Heart left ventricle (tissue), 16 donors: ENCODE measurements around the gene ADCY5. TPM values are rescaled to one million over a fixed set of nuclear protein-coding genes. Genes with fewer than 3 reads are reported as not detected.
A peak's percentile ranks its signal among the peaks of the same experiment; 100 is the strongest.

Experiments
- ATAC-seq, 4 donors: fragments of 200-7000 bp; cut with Tn5 transposase; one replicate each; pipeline ENCODE4 v1.9.1; 2020 to 2022; ENCODE audit warnings: moderate library complexity in 4 of 4, mild to moderate bottlenecking in 3 of 4, moderate number of reproducible peaks in 1 of 4
- DNase-seq, 5 donors: peaks; one replicate each; pipeline ENCODE4 v3.0.0-alpha.2; 2020
- H3K27ac ChIP-seq, 12 donors: fragments of 200-600 bp; sonication (generic) in 4 of 12; one replicate each; pipeline versions ENCODE4 v1.5.0 to v1.8.0; 2016 to 2022; ENCODE audit warnings: mild to moderate bottlenecking in 2 of 12
- H3K27me3 ChIP-seq, 9 donors: fragments of 200-600 bp; sonication (generic) in 2 of 9; one replicate each; pipeline versions ENCODE4 v1.5.1 to v1.8.0; 2016 to 2022; ENCODE audit warnings: mild to moderate bottlenecking in 3 of 9
- H3K36me3 ChIP-seq, 9 donors: fragments of 200-600 bp; sonication (generic) in 2 of 9; one replicate each; pipeline versions ENCODE4 v1.5.0 to v1.8.0; 2018 to 2022; ENCODE audit warnings: mild to moderate bottlenecking in 2 of 9
- H3K4me1 ChIP-seq, 12 donors: fragments of 200-600 bp; sonication (generic) in 4 of 12; one replicate each; pipeline versions ENCODE4 v1.5.0 to v1.8.0; 2016 to 2022; ENCODE audit warnings: mild to moderate bottlenecking in 3 of 12
- H3K4me3 ChIP-seq, 12 donors: fragments of 200-600 bp; sonication (generic) in 4 of 12; one replicate each; pipeline versions ENCODE4 v1.5.0 to v1.8.0; 2017 to 2022; ENCODE audit warnings: mild to moderate bottlenecking in 9 of 12, moderate library complexity in 4 of 12
- H3K9me3 ChIP-seq, 12 donors: fragments of 200-600 bp; sonication (generic) in 4 of 12; one replicate each; pipeline versions ENCODE4 v1.5.0 to v1.8.0; 2016 to 2022; ENCODE audit warnings: mild to moderate bottlenecking in 1 of 12
- POLR2A ChIP-seq, 2 donors: fragments of 450-650 bp; IDR thresholded peaks; one replicate each; pipeline ENCODE4 v1.6.1; 2017; ENCODE audit warnings: antibody characterized with exemption in 2 of 2, mild to moderate bottlenecking in 2 of 2, moderate library complexity in 2 of 2
- whole genome bisulfite sequencing, 4 donors: extraction: QIAGEN DNeasy Blood & Tissue Kit in 2 of 4; methylation state at CpG; one replicate each; pipeline versions ENCODE4 v1.1.5 to v1.1.7; 2013 to 2018; 5-methylcytosine and 5-hydroxymethylcytosine counted together
- intact Hi-C, 10 donors: fragments of 100-400 bp; cut with DNase I; formaldehyde crosslinking; loops; one replicate each; pipeline versions ENCODE4 v1.11.1 to v1.14.2; 2022
- polyA plus RNA-seq, 2 donors: library from polyadenylated mRNA; stranded (reverse); fragments of 200-250 nt; gene quantifications; one replicate each; pipeline ENCODE4 v1.2.3, GENCODE V29; 2013
- total RNA-seq, 9 donors: library from RNA; depleted of rRNA in 2 of 9; stranded (reverse); fragments of >200 nt in 2 of 9; fragmentation: NEBNext Ultra II Directional in 3 of 9; extraction: Animal tissue kit (Norgen Biotek cat#: 25700) in 3 of 9; gene quantifications; one replicate each; pipeline versions ENCODE4 v1.1.0 to v1.2.4, GENCODE V29; 2016 to 2023
- TF ChIP-seq, protein P1 (sequence below), 12 donors: fragments of 200-600 bp; sonication (generic) in 4 of 12; IDR thresholded peaks; one replicate each; pipeline versions ENCODE4 v1.5.0 to v1.8.0; 2018 to 2022; ENCODE audit warnings: antibody characterized with exemption in 12 of 12, mild to moderate bottlenecking in 5 of 12
- donor health status: ischemic (EF 13 %, LVEDD 7.1; RV severe dilation, severe dysfunction).
- donor health status: healthy with polysubstance abuse.
- donor health status: DM: no; HTN: yes; CAD: no.
- donor health status: DM: no; HTN: no; CAD: no.
- donor health status: ischemic (EF 25% LVEDD 6.9; RV normal size, moderate dysfunction).
- donor health status: ischemic (EF 25% LVEDD 5.7; RV mildly dilated, moderate dysfunction).
- donor health status: healthy.
- donor health status: DM: yes; HTN: yes; CAD: no.
- donor health status: ischemic (EF 35%, LVEDD 5.7; RV mildly dilated, moderate dysfunction).
- donor health status: nonischemic (EF 11% LVEDD 7.7; RV severe dilation, severe dysfunction).
- donor health status: DM: yes; HTN: yes; CAD: no.
- donor health status: PGD.
- donor health status: ischemic (EF 29% LVEDD 5.4; RV normal size, mild dysfunction).
- donor health status: nonischemic (EF 23%, LVEDD 6.1; RV moderate dilation, normal function).

Gene ADCY5
- total and polyA plus RNA-seq, 11 donors, result 78.5 to 276 (median 167) TPM

DNA sequence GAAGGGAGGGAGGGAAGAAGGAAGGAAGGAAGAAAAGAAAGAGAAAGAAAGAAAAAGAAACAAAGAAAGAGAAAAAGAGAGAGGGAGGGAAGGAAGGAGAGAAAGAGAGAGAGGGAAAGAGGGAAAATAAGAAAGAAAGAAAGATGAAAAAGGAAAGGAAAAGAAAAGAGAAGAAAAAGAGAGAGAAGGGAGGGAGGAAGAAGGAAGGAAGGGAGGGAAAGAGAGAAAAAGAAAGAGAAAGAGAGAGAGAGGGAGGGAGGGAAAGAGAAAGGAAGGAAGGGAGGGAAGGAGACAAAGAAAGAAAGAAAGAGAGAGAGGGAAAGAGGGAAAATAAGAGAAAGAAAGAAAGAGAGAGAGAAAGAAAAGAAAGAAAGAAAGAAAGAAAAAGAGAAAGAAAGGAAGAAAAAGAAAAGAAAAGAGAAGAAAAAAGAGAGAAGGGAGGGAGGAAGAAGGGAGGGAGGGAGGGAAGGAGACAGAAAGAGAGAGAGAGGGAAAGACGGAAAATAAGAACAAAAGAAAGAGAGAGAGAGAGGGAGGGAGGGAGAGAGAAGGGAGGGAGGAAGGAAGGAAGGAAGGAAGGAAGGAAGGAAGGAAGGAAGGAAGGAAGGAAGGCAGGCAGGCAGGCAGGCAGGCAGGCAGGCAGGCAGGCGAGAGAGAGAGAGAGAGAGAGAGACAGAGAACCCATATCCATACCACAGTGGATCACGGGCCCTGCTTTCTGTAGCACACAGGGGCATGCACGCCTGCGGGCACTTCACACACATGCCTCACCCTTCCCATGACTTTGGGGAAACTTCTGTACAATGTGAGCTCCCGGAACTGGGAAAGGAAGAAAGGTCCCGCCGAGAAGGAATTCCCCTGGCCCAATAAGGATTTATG is 52.5 kb downstream of the ADCY5 start:
- no peaks in the 10 kb centered on the region for H3K36me3 ChIP-seq
- 17 to 26% (median 19%) methylated on average over 7 to 8 of the region's 8 CpGs for WGBS, 4 donors
- peaks cover 4 to 95% (median 44%) of the 10 kb centered on the region in 12 donors for H3K4me1 ChIP-seq
- intact Hi-C loops, result no loop called here
- H3K27me3 ChIP-seq, result no peaks in the 10 kb centered on the region
- DNase-seq, result peak in 2 of 5 donors; percentile 10 to 39
- TF ChIP-seq, protein P1, sequence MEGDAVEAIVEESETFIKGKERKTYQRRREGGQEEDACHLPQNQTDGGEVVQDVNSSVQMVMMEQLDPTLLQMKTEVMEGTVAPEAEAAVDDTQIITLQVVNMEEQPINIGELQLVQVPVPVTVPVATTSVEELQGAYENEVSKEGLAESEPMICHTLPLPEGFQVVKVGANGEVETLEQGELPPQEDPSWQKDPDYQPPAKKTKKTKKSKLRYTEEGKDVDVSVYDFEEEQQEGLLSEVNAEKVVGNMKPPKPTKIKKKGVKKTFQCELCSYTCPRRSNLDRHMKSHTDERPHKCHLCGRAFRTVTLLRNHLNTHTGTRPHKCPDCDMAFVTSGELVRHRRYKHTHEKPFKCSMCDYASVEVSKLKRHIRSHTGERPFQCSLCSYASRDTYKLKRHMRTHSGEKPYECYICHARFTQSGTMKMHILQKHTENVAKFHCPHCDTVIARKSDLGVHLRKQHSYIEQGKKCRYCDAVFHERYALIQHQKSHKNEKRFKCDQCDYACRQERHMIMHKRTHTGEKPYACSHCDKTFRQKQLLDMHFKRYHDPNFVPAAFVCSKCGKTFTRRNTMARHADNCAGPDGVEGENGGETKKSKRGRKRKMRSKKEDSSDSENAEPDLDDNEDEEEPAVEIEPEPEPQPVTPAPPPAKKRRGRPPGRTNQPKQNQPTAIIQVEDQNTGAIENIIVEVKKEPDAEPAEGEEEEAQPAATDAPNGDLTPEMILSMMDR (IDR thresholded peaks at IDR 0.05), result no peak
- no peak for TF ChIP-seq POLR2A (IDR thresholded peaks at IDR 0.05)
- H3K27ac ChIP-seq, result peak overlapping the region; percentile 65 to 94 (median 90)
- H3K9me3 ChIP-seq, result no peaks in the 10 kb centered on the region
- H3K4me3 ChIP-seq, result no peak overlapping the region
- ATAC-seq, result peak in 3 of 4 donors; percentile 34 to 61 (median 50)

DNA sequence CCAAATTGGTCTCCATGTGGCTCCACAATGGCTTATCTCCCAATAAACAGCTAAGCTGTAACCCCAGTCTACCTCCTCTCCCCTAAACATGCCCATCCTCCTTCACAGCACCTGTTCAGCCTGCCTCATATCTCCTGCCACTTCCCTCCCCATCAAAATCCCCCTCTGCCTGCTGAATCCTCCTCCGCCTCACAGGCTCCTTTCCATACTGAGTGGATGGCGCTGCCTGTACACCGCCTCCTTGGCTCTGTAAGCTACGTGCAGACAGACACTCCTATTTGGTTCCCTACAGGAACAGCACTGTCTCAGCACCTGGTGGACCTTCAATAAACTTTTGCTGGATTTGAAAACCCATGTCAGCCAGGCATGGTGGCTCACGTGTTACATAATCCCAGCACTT is 53.7 kb downstream of the ADCY5 start:
- intact Hi-C loops, result no loop called here
- no peaks in the 10 kb centered on the region for H3K9me3 ChIP-seq
- H3K4me1 ChIP-seq, result peaks cover 4 to 95% (median 52%) of the 10 kb centered on the region in 12 donors
- ATAC-seq, result peak in 1 of 4 donors; percentile 9
- TF ChIP-seq, protein P1 (IDR thresholded peaks at IDR 0.05), result no peak
- TF ChIP-seq POLR2A (IDR thresholded peaks at IDR 0.05), result no peak
- peak overlapping the region in 11 of 12 donors; percentile 34 to 94 (median 90) for H3K27ac ChIP-seq
- H3K36me3 ChIP-seq, result no peaks in the 10 kb centered on the region
- DNase-seq, result peak in 3 of 5 donors; percentile 7 to 37 (median 22)
- H3K4me3 ChIP-seq, result no peak overlapping the region
- WGBS, 4 donors, result 67 to 86% (median 73%) methylated on average over 5 of the region's 5 CpGs
- H3K27me3 ChIP-seq, result no peaks in the 10 kb centered on the region

DNA sequence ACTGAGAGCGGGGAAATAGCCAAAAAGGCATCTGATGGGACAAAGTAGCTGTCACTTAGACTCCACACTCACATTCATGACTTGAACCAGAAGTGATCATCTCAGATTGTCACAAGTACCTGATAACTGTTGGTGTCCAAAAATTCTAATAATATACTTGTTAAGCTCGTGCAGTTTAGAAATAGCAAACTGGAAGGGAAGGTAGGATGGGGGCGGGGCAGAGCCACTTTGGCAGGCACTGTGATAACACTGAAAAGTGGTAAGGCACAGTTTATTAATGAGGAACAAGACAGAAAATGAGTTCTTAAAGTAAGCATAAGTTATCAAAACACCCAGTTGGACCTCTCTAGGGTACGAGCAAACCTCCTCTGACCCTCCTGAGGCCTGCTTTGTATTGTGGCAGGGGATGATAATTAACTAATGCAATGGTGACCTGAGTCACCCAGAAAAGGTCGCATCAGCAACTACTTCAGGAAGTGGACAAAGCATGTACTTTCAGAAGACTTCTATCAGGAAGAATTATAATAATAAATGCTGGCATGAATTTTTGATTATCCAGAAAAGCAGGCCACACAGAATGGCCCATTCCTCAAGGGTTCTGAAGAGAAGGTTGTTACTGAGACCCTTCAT is 54.4 kb downstream of the ADCY5 start:
- 43 to 60% (median 48%) methylated on average over 5 of the region's 5 CpGs for WGBS, 4 donors
- Histone ChIP-seq H3K4me1 (peaks cover 4 to 95% (median 54%) of the 10 kb centered on the region in 12 donors), H3K9me3 (no peaks in the 10 kb centered on the region), H3K36me3 (no peaks in the 10 kb centered on the region), H3K27ac (peak overlapping the region in 11 of 12 donors; percentile 34 to 94 (median 90)), H3K27me3 (no peaks in the 10 kb centered on the region), H3K4me3 (no peak overlapping the region)
- intact Hi-C loops, result no loop called here
- ATAC-seq (peak in 3 of 4 donors; percentile 27 to 53 (median 34)), DNase-seq (peak in 3 of 5 donors; percentile 40 to 68 (median 45))
- TF ChIP-seq, protein P1 (IDR thresholded peaks at IDR 0.05), result no peak
- TF ChIP-seq POLR2A (IDR thresholded peaks at IDR 0.05), result no peak
